GM21367 (cell line): ENCODE results near the gene TMED8.
"Not testable (repeated sequence)": the region's sequence is repeated elsewhere in the genome, so short reads cannot be mapped to it uniquely, and the experiment has no call there.

ENCODE experiments used
- ATAC-seq: cut with Tn5 transposase; IDR thresholded peaks from one replicate; pipeline ENCODE4 v1.9.1; 2021; ENCODE audit not compliant: unreplicated experiment

The TMED8 gene

DNA sequence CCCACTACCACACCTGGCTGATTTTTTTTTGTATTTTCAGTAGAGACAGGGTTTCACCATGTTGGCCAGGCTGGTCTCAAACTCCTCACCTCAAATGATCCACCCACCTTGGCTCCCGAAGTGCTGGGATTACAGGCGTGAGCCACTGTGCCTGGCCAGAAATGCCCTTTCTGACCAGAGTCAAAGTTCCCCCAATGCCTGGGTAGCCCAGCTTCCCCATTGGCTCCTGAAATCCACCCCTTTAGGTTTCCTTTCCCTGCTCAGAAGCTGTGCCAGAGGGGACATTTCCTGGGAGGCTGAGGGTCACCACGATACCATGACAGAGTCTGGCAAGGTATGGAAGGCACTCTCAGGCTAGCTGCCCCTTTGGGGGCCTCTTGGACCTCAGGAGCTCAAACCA lies 52.6 kb downstream of the TMED8 start:
- ATAC-seq, result no peak

DNA sequence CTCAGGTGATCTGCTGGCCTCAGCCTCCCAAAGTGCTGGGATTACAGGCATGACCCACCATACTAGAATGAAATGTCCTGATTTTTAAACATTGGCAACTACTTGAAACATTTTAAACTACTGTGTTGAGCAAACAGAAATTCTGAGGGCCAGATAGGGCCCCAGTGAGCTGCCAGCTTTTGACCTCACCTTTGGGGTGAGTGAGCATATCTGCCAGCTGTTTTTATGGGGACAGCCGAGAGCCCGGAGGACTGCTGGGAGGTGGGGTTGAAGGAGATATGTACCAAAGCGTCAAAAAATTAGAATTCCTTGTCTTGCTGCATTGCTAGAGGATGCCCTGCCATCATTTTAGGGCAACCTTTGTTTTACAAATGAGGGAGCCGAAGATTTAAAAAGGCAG lies 53.3 kb downstream of the TMED8 start:
- no peak for ATAC-seq

DNA sequence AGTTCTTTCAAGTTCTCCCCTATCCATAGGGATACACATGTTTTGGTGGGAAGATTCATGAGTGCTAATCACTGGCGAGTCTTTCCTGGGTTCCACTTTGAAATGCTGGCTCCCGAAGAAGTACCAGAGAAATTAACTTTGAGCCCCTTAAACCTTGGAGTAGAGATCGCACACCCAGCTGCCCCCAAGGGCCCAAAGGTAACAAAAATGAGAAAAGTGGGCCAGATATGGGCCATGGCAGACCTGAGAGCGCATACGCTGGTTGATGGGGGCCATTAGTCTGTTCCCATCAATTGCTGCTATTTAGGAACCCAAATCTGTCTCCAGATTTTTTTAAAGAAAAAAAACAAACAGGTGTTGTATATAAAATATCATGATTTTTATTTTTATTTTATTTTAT lies 53.9 kb downstream of the TMED8 start:
- ATAC-seq, result no peak

GRCh38 chr14:77322250-77322902 lies 54.5 kb downstream of the TMED8 start:
- no peak for ATAC-seq

DNA sequence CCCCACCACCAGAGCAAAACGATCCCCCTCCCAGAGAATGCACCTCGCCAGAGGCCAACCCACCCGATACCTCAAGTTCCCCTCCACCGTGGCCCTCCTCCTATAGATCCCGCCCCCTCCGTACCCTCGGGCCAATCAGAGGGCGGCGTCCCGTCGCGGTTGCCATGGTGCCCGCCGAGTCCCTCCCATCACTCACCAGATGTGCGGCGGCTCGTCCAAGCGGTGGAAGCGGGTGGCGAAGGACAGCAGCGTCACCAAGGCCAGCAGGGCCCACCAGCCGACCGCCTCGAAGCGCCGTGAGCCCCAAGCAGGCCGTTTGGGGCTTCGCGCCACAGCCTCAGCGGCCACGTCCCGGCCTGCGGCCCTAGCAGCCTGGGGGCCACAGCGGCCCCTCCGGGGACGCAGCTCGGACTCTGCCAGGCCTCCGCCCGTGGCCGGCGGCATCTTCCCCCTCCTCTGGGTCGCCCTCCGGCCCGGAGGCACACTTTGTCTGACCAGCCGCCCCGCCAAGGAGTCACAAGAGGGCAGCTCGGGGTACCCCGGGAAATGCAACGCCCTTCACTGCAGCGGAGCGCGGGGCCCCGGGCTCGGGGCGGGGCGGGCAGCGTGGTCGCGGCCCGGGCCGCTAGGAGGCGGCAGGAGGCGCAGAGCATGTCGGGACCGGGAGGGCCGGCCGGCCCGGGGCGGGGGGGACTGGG lies 56.5 kb downstream of the TMED8 start, which contains the start of gene POMT2:
Gene POMT2 (minus strand): TSS at position 646 of the 698 bp plus-strand sequence. CDS start 202 bp downstream, at position 444.
- ATAC-seq, result peak; percentile 70

DNA sequence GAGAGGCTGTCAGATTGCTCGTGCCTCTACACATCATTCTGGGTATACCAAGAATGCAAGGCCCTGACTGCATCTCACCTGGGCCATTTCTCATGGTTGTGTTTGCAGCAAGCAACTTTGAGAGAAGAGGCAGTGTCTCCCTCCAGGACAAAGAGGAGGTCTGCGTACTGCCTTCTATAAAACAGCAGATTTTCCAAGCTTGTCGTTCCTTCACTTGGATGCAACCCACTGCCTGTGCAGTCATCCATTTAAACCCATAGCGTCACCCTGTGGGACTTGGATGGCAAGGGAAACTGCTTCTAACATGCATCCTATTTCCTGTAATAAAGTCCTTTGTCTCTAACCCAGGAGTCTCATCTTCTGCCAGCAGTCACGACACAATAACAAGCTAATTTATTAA lies 57.5 kb downstream of the TMED8 start:
- no peak for ATAC-seq

GRCh38 chr14:77318756-77319155 lies 58.1 kb downstream of the TMED8 start:
- not testable (repeated sequence) for ATAC-seq

GRCh38 chr14:77318006-77318553 lies 58.8 kb downstream of the TMED8 start:
- ATAC-seq, result no peak

DNA sequence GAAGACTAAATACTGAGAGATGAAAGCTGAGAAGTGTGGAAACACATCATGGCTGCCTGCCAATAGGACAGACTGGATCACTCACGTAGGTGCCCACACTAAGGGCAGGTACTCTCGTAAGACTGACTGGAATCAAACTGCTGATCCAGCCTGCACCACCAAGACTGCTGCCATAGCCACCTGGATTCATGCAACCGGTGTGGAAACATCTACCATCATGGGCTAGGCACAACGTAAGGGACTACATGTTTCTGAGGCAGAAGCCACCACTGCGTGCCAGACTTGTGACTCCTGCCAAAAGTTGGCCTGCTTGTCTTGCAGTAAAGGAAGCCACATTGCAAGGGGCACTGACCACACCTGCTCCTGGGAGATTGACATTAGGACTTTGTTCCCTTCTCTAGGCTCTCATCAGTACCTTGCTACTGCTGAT lies 60.0 kb downstream of the TMED8 start:
- ATAC-seq, result no peak

- no peak for ATAC-seq
Measured at GRCh38 chr14:77316195-77316505, 60.7 kb downstream of the TMED8 start.

DNA sequence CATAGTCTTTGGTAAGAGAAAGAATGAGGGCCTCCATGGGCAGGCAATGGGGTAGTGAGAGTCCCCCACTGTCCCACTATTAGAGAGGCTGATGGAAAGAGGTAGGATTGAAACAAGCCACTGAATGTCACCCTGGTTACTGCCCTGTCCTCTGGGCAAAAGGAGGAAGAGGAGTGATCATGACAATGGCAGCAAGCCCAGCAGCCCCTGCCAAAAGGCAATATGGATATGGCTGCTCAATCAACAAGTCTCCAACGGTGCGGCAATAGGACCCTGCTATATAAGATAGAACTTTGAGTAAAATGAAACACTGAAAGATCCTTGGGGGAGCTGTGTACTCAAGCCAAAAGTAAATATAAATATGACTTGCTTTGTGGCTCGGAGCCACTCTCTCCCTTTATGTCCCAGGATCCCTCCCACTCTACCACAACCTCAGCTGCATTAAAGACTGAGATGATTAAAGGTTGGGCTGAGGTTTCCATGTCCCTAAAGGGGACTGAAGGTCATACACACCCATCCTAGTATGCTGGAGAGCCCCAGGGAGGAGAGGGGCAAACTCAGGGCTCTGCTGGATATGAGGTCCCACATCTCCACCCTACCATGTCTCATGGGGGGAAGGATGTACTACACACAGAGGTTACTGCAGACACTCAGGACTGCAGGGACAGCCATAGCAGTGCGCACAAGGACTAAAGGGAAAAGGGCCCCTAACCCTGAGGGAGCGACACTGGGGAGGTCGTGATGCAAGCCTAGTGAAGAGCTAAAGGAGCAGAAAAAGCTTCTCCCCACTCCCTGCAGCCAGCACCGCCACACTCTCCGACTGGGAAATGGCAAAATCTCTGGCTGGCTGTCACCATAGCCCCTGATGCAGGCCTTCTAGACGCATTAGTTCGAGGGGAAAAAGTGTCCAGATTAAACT lies 62.1 kb downstream of the TMED8 start:
- no peak for ATAC-seq

DNA sequence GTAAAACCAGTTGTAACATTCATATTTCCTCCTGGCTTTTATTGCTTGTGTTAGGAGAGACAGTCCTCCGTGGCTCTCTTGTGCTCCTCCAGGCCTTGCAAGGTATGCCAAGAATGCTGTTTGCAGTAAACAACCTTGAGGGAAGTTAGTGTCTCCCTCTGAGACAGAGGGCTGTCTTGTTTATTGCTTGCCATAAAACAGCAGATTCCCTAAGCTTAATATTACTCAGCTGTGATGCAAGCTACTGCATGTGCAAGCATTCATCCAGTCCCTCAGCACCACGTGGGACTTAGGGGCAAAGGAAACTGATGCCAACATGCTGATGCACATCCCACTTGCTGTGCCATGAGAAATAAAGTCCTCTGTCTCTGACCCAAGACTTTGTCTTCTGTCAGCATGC lies 62.9 kb downstream of the TMED8 start:
- no peak for ATAC-seq

- ATAC-seq, result no peak
Measured at GRCh38 chr14:77313371-77313770, 63.5 kb downstream of the TMED8 start.

DNA sequence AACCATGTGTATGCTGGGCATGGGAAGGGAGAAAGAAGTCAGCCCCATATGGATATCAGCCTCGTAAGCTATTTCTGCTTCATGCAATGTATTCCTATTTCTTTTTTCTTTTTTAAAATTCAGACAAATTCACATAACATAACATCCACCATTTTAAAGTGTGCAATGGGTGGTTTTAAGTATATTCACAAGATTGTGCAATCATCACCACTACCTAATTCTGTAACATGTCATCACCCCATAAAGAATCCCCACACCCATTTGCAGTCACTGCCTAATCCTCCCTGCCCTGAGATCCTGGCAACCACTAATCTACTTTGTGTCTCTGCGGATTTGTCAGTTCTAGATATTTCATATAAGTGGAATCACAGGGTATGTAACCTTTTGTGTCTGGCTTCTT lies 65.7 kb downstream of the TMED8 start:
- ATAC-seq, result no peak

- no peak for ATAC-seq
Measured at GRCh38 chr14:77310026-77310425, 66.9 kb downstream of the TMED8 start.

- no peak for ATAC-seq
Measured at GRCh38 chr14:77309131-77309530, 67.8 kb downstream of the TMED8 start.

GRCh38 chr14:77306851-77307496 lies 69.9 kb downstream of the TMED8 start:
- ATAC-seq, result no peak

- no peak for ATAC-seq
Measured at GRCh38 chr14:77306416-77306815, 70.5 kb downstream of the TMED8 start.

- ATAC-seq, result no peak
Measured at GRCh38 chr14:77305696-77306095, 71.2 kb downstream of the TMED8 start.

- ATAC-seq, result peak; percentile 56
Measured at GRCh38 chr14:77303417-77304156, 73.3 kb downstream of the TMED8 start.
